H1 (cell line): ENCODE data around the gene KLK7. TPM values are rescaled to one million over a fixed set of nuclear protein-coding genes. Genes with fewer than 3 reads are reported as not detected.

ENCODE experiments used
- CTCF ChIA-PET: fragments of 300-600 bp; sonication (Branson Sonifier 250); formaldehyde crosslinking; loops from one replicate; lab custom pipeline; 2021; ENCODE audit not compliant: partially characterized antibody; lab: Charles Lee
- POLR2A ChIA-PET: fragments of 300-600 bp; sonication (Branson Sonifier 250); formaldehyde crosslinking; loops from one replicate; lab custom pipeline; 2021; ENCODE audit warnings: inconsistent platforms; ENCODE audit not compliant: partially characterized antibody; lab: Charles Lee
- DNase-seq, 2 experiments: peaks; one replicate each; pipeline versions ENCODE4 v3.0.0 to v3.0.0-alpha.2; 2010 to 2022; ENCODE audit warnings: low spot score in 2 of 2, low read depth in 1 of 2, mixed read lengths in 1 of 2
- FAIRE-seq: peaks from 2 replicates; lab custom pipeline; 2011; peaks lifted over from hg19 to GRCh38; lab: Jason Lieb, UNC
- H2AFZ ChIP-seq: 2 replicates; pipeline ENCODE4 v1.8.1; 2012; ENCODE audit warnings: low read length, inconsistent platforms
- H2AK5ac ChIP-seq: 2 replicates; pipeline ENCODE4 v1.6.1; 2013; ENCODE audit warnings: low read depth, low read length
- H2BK120ac ChIP-seq: replicated peaks from 2 replicates; pipeline ENCODE3; 2013; ENCODE audit warnings: low read depth, low read length, inconsistent platforms
- H2BK12ac ChIP-seq: 2 replicates; pipeline ENCODE4 v1.6.1; 2013; ENCODE audit warnings: low read depth, low read length
- H2BK15ac ChIP-seq: 2 replicates; pipeline ENCODE4 v1.6.1; 2013; ENCODE audit warnings: low read length
- H2BK20ac ChIP-seq: 2 replicates; pipeline ENCODE4 v1.6.1; 2013; ENCODE audit warnings: low read length
- H2BK5ac ChIP-seq: 2 replicates; pipeline ENCODE4 v1.6.1; 2013; ENCODE audit warnings: low read depth, low read length
- H3K14ac ChIP-seq: 2 replicates; pipeline ENCODE4 v1.6.1; 2013; ENCODE audit warnings: inconsistent platforms; ENCODE audit not compliant: insufficient read length
- H3K18ac ChIP-seq: 2 replicates; pipeline ENCODE4 v1.6.1; 2013; ENCODE audit warnings: low read length; ENCODE audit errors: extremely low read depth
- H3K23ac ChIP-seq: 2 replicates; pipeline ENCODE4 v1.6.1; 2013; ENCODE audit warnings: inconsistent platforms; ENCODE audit not compliant: insufficient read length
- H3K23me2 ChIP-seq: 2 replicates; pipeline ENCODE4 v1.6.1; 2013; ENCODE audit warnings: low read depth, low read length
- H3K27ac ChIP-seq: 2 replicates; pipeline ENCODE4 v1.6.1; 2011; ENCODE audit warnings: low read depth, low read length, inconsistent platforms
- H3K27me3 ChIP-seq, 4 experiments: replicated peaks in 1 of 4; 1 replicate in 1 of 4; 2 replicates in 3 of 4; pipeline versions ENCODE4 v1.6.1 to v1.8.1; 2011 to 2013; ENCODE audit warnings: low read length in 3 of 4, mild to moderate bottlenecking in 3 of 4, inconsistent platforms in 2 of 4, mixed read lengths in 2 of 4, moderate library complexity in 1 of 4; ENCODE audit not compliant: control insufficient read depth in 3 of 4, insufficient read depth in 3 of 4; ENCODE audit errors: extremely low read depth in 1 of 4
- H3K36me3 ChIP-seq, 4 experiments: 2 replicates each; pipeline versions ENCODE4 v1.6.1 to v1.8.1; 2011 to 2013; ENCODE audit warnings: mild to moderate bottlenecking in 4 of 4, low read length in 3 of 4, moderate library complexity in 2 of 4, control low read depth in 1 of 4, inconsistent platforms in 1 of 4; ENCODE audit not compliant: insufficient read depth in 4 of 4, control insufficient read depth in 2 of 4
- H3K4ac ChIP-seq: replicated peaks from 2 replicates; pipeline ENCODE3; 2013; ENCODE audit warnings: low read length, low read depth, mixed read lengths, inconsistent platforms; ENCODE audit not compliant: insufficient read length
- H3K4me1 ChIP-seq, 4 experiments: replicated peaks in 1 of 4; 1 replicate in 1 of 4; 2 replicates in 3 of 4; pipeline versions ENCODE4 v1.6.1 to v1.8.1; 2011 to 2013; ENCODE audit warnings: low read length in 3 of 4, inconsistent platforms in 2 of 4, mixed read lengths in 1 of 4; ENCODE audit not compliant: insufficient read depth in 4 of 4, control insufficient read depth in 3 of 4
- H3K4me2 ChIP-seq, 2 experiments: 2 replicates each; pipeline versions ENCODE4 v1.6.1 to v1.8.1; 2011 to 2013; ENCODE audit warnings: low read depth in 2 of 2, low read length in 2 of 2, control low read depth in 1 of 2, inconsistent platforms in 1 of 2, mild to moderate bottlenecking in 1 of 2; ENCODE audit not compliant: insufficient read depth in 1 of 2
- H3K4me3 ChIP-seq, 4 experiments: fragments of 200-600, 300-600 bp in 1 of 4; sonication (generic), shearing (Covaris generic), sonication (Bioruptor Twin) in 1 of 4; 2 replicates each; pipeline versions ENCODE4 v1.5.1 to v1.8.1; 2011 to 2016; ENCODE audit warnings: low read length in 4 of 4, low read depth in 3 of 4, control low read depth in 2 of 4, inconsistent platforms in 2 of 4, mild to moderate bottlenecking in 2 of 4, mixed read lengths in 1 of 4, moderate library complexity in 1 of 4; ENCODE audit not compliant: insufficient read depth in 2 of 4; ENCODE audit errors: extremely low read depth in 1 of 4
- H3K56ac ChIP-seq: replicated peaks from 2 replicates; pipeline ENCODE3; 2013; ENCODE audit warnings: low read depth, mild to moderate bottlenecking, mixed read lengths, low read length, inconsistent platforms; ENCODE audit not compliant: insufficient read length
- H3K79me1 ChIP-seq: 2 replicates; pipeline ENCODE4 v1.6.1; 2013; ENCODE audit warnings: low read depth, low read length, control low read depth
- H3K79me2 ChIP-seq, 2 experiments: 2 replicates each; pipeline versions ENCODE4 v1.6.1 to v1.8.1; 2012 to 2013; ENCODE audit warnings: low read length in 2 of 2, mild to moderate bottlenecking in 2 of 2, inconsistent platforms in 1 of 2; ENCODE audit not compliant: insufficient read depth in 2 of 2, control insufficient read depth in 1 of 2
- H3K9ac ChIP-seq, 4 experiments: replicated peaks in 1 of 4; 1 replicate in 1 of 4; 2 replicates in 3 of 4; pipeline versions ENCODE4 v1.6.1 to v1.8.1; 2011 to 2013; ENCODE audit warnings: low read depth in 3 of 4, low read length in 3 of 4, control low read depth in 2 of 4, mild to moderate bottlenecking in 2 of 4, moderate library complexity in 2 of 4, inconsistent platforms in 1 of 4; ENCODE audit errors: extremely low read depth in 1 of 4
- H3K9me3 ChIP-seq, 2 experiments: 2 replicates each; pipeline versions ENCODE4 v1.6.1 to v1.8.1; 2012 to 2013; ENCODE audit warnings: mild to moderate bottlenecking in 2 of 2, moderate library complexity in 2 of 2, control low read depth in 1 of 2, inconsistent platforms in 1 of 2, low read depth in 1 of 2, low read length in 1 of 2, mixed read lengths in 1 of 2; ENCODE audit not compliant: insufficient read depth in 2 of 2
- H4K20me1 ChIP-seq, 2 experiments: replicated peaks in 1 of 2; 2 replicates each; pipeline versions ENCODE3 to v1.8.1; 2011 to 2013; ENCODE audit warnings: inconsistent platforms in 2 of 2, low read length in 2 of 2, mild to moderate bottlenecking in 1 of 2; ENCODE audit not compliant: insufficient read depth in 2 of 2, control insufficient read depth in 1 of 2
- H4K5ac ChIP-seq: 2 replicates; pipeline ENCODE4 v1.6.1; 2013; ENCODE audit warnings: low read length, low read depth, mixed read lengths, inconsistent platforms; ENCODE audit not compliant: insufficient read length
- H4K8ac ChIP-seq: 2 replicates; pipeline ENCODE4 v1.8.0; 2013; ENCODE audit warnings: mild to moderate bottlenecking, moderate library complexity, low read length, inconsistent platforms; ENCODE audit not compliant: insufficient read depth; ENCODE audit errors: extremely low read depth
- H4K91ac ChIP-seq: replicated peaks from 2 replicates; pipeline ENCODE3; 2013; ENCODE audit warnings: low read length, mixed read lengths, inconsistent platforms; ENCODE audit not compliant: insufficient read length
- CEBPB ChIP-seq: IDR thresholded peaks from 2 replicates; pipeline ENCODE4 v1.6.1; 2012; ENCODE audit warnings: low read depth, low read length
- SIN3A ChIP-seq, 2 experiments: IDR thresholded peaks in 1 of 2; conservative IDR thresholded peaks in 1 of 2; 2 replicates each; pipeline ENCODE4 v1.6.1; 2011 to 2012; ENCODE audit warnings: low read length in 2 of 2, improper control_type of control experiment in 1 of 2, low read depth in 1 of 2, mild to moderate bottlenecking in 1 of 2
- SIRT6 ChIP-seq: IDR thresholded peaks from one replicate; pipeline ENCODE4 v1.7.1; 2012; ENCODE audit warnings: low read length, inconsistent platforms
- SRF ChIP-seq: IDR thresholded peaks from 2 replicates; pipeline ENCODE4 v1.6.1; 2011; ENCODE audit warnings: mild to moderate bottlenecking, low read depth, low read length, moderate library complexity
- WGBS, 2 experiments: shearing (Covaris generic) in 1 of 2; methylation state at CpG; one replicate each; pipeline versions ENCODE4 v1.1.6 to v1.1.7; 2013 to 2015; ENCODE audit warnings: low lambda C conversion rate in 2 of 2, mixed read lengths in 2 of 2, inconsistent platforms in 1 of 2, low coverage in 1 of 2, missing lambda C conversion rate in 1 of 2; ENCODE audit not compliant: insufficient replicate concordance in 2 of 2, insufficient coverage in 1 of 2, insufficient read length in 1 of 2; ENCODE audit errors: extremely low coverage in 1 of 2, missing lambda C conversion rate in 1 of 2; 5-methylcytosine and 5-hydroxymethylcytosine counted together
- polyA plus RNA-seq, 7 experiments: library from polyadenylated mRNA; depleted of rRNA in 3 of 7; stranded (reverse) in 5 of 7; unstranded in 2 of 7; fragments of >200 nt in 5 of 7; fragments of 200-250 nt in 2 of 7; gene quantifications; 1 replicate in 5 of 7; 2 replicates in 1 of 7; 4 replicates in 1 of 7; pipeline versions ENCODE4 v1.2.1 to v1.2.3, GENCODE V29; 2011 to 2013; ENCODE audit warnings: missing spikeins in 2 of 7, mixed read lengths in 2 of 7
- total RNA-seq: library from RNA; stranded (reverse); fragmentation: NEBNext Ultra II Directional; extraction: Animal tissue kit (Norgen Biotek cat#: 25700); gene quantifications from 2 replicates; pipeline ENCODE4 v1.2.1, GENCODE V29; 2021

Gene KLK7
- total and polyA plus RNA-seq, 2 of the 8 experiments (the other 6 are each of a cell fraction or from before 2014, with no cell fraction given): 0.73 to 1.4 TPM

DNA sequence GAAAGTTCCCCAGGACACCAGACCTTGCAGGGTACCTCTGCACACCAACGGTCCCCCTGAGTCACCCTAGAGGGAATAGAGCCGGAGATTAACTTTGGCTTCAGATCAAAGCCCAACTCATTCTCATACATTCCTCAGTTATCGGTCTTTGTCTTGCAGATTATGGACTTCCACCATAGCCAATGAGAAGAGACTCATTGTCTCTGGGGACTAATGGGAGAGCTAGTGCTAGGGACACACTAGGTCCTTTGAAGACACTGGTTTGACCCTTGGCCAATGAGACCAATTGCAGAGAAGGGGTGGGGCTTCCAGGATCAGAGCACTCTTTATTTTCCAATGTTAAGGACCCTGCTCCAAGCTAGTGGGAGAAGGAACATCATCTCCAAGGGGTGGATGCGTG, 6.1 kb downstream of the KLK7 start:
- WGBS, 2 experiments: 96% methylated on average over 4 of the region's 4 CpGs; no CpG with 5 or more reads in 1 of the 2 experiments
- no peak for TF ChIP-seq SRF
- no peak for TF ChIP-seq CEBPB
- no peak for TF ChIP-seq SIRT6
- TF ChIP-seq SIN3A (conservative IDR thresholded peaks at IDR 0.05 in 1 of 2, IDR thresholded peaks at IDR 0.05 in 1 of 2; ENCODE audit: low read depth in 1 of 2, low read length in 2 of 2): no peak

More for the DNA sequence above, 6.1 kb downstream of the KLK7 start:
- POLR2A ChIA-PET: interaction anchor here (0.8 kb wide), 1 partner anchor 199 kb away, joined by 3 read pairs; no protein-coding TSS in a partner anchor
- Histone ChIP-seq H4K91ac (peak overlapping the region; percentile 34), H2AK5ac (no peak overlapping the region), H2BK12ac (no peak overlapping the region), H2BK120ac (no peak overlapping the region), H3K4me2 (no peak overlapping the region), H3K27ac (no peak overlapping the region), H3K4ac (no peak overlapping the region), H3K18ac (no peak overlapping the region), H3K79me1 (no peaks in the 10 kb centered on the region), H3K56ac (no peak overlapping the region), H3K14ac (no peak overlapping the region), H2BK20ac (no peak overlapping the region), H3K27me3 (peaks cover 0 to 3% (median 0%) of the 10 kb centered on the region in 4 experiments; a peak in 1 of 7 replicates), H4K5ac (no peak overlapping the region), H3K23ac (no peak overlapping the region), H2AFZ (no peak overlapping the region), H3K4me3 (no peak overlapping the region), H3K4me1 (peaks cover 3 to 34% (median 15%) of the 10 kb centered on the region in 4 experiments; a peak in 5 of 7 replicates), H2BK5ac (no peak overlapping the region), H3K23me2 (no peaks in the 10 kb centered on the region), H4K20me1 (no peaks in the 10 kb centered on the region), H4K8ac (no peak overlapping the region), H2BK15ac (no peak overlapping the region), H3K9me3 (no peaks in the 10 kb centered on the region), H3K79me2 (no peaks in the 10 kb centered on the region), H3K36me3 (0 out of 8 replicates have a peak, but pooled peaks cover 0 to 3% (median 0%) of the 10 kb centered on the region in 4 experiments), H3K9ac (no peak overlapping the region)
- DNase-seq: no peak
- FAIRE-seq: no peak
- CTCF ChIA-PET: interaction anchor here (0.6 to 0.7 kb wide), 2 partner anchors 15 to 25 kb away, joined by 3 read pairs; no protein-coding TSS in a partner anchor
